ENCODE results near the gene ELN.

DNA sequence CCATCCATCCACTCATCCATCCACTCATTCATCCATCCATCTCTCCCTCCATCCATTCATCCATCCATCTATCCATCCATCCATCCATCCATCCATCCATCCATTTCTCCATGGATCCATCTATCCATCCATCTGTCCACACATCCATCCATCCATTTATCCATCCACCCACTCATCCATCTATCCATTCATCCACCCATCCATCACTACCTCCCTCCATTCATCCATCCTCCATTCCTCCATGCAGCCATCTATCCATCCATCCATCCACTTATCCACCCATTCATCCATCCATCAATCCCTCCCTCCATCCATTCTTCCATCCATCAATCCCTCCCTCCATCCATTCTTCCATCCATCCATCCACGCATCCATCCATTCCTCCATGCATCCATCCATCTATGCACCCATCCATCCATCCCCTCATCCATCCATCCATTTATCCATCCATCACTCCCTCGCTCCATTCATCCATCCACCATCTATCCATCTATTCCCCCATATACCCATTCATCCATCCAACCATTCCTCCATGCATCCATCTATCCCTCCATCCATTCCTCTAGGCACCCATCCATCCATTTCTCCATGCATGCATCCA is 21.1 kb downstream of the ELN start:
- TF ChIP-seq, protein P1, sequence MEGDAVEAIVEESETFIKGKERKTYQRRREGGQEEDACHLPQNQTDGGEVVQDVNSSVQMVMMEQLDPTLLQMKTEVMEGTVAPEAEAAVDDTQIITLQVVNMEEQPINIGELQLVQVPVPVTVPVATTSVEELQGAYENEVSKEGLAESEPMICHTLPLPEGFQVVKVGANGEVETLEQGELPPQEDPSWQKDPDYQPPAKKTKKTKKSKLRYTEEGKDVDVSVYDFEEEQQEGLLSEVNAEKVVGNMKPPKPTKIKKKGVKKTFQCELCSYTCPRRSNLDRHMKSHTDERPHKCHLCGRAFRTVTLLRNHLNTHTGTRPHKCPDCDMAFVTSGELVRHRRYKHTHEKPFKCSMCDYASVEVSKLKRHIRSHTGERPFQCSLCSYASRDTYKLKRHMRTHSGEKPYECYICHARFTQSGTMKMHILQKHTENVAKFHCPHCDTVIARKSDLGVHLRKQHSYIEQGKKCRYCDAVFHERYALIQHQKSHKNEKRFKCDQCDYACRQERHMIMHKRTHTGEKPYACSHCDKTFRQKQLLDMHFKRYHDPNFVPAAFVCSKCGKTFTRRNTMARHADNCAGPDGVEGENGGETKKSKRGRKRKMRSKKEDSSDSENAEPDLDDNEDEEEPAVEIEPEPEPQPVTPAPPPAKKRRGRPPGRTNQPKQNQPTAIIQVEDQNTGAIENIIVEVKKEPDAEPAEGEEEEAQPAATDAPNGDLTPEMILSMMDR (IDR thresholded peaks at IDR 0.05) = no peak
- TF ChIP-seq POLR2A (IDR thresholded peaks at IDR 0.05) = no peak
